Activated T-helper 1 cell treated with anti-CD3 and anti-CD28 coated beads, Interleukin-12 subunit alpha, Interleukin-12 subunit beta, Interleukin-2, Interleukin-4 antibody, amounts not matched to agents 30 ng/mL and 10 ng/mL and 1 ng/mL, durations not matched to agents 14 hours and 24 hours and 36 hours (primary cell): Measurements from ENCODE around the gene KCNH5. TPM values are rescaled to one million over a fixed set of nuclear protein-coding genes. Genes with fewer than 3 reads are reported as not detected.
"Not testable (repeated sequence)": the region's sequence is repeated elsewhere in the genome, so short reads cannot be mapped to it uniquely, and the experiment has no call there.

Experiments used
- DNase-seq: peaks from one replicate; pipeline ENCODE4 v3.0.0; 2021; ENCODE audit warnings: low spot score
- H3K27ac Mint-ChIP-seq: one replicate; pipeline ENCODE4 v1.8.0; 2021; ENCODE audit warnings: mild to moderate bottlenecking, mixed read lengths
- H3K27me3 Mint-ChIP-seq: one replicate; pipeline ENCODE4 v1.8.0; 2022; ENCODE audit warnings: mild to moderate bottlenecking, moderate library complexity, mixed read lengths; ENCODE audit not compliant: insufficient read depth
- H3K36me3 Mint-ChIP-seq: one replicate; pipeline ENCODE4 v1.8.0; 2021; ENCODE audit warnings: low read depth, mixed read lengths
- H3K4me1 Mint-ChIP-seq: one replicate; pipeline ENCODE4 v1.8.0; 2021; ENCODE audit warnings: low read depth, mixed read lengths
- H3K4me3 Mint-ChIP-seq: one replicate; pipeline ENCODE4 v1.8.0; 2021; ENCODE audit warnings: mild to moderate bottlenecking, moderate library complexity, mixed read lengths
- H3K9me3 Mint-ChIP-seq: one replicate; pipeline ENCODE4 v1.8.0; 2021; ENCODE audit warnings: mixed read lengths
- intact Hi-C: fragments of 100-400 bp; cut with micrococcal nuclease; formaldehyde crosslinking; loops from one replicate; pipeline ENCODE4 v1.15.1; 2024
- total RNA-seq: library from RNA; stranded (reverse); gene quantifications from 2 replicates; pipeline ENCODE4 v1.2.3, GENCODE V29; 2022

Gene KCNH5
- total RNA-seq, 1 donor from 2014 or later: not detected

DNA sequence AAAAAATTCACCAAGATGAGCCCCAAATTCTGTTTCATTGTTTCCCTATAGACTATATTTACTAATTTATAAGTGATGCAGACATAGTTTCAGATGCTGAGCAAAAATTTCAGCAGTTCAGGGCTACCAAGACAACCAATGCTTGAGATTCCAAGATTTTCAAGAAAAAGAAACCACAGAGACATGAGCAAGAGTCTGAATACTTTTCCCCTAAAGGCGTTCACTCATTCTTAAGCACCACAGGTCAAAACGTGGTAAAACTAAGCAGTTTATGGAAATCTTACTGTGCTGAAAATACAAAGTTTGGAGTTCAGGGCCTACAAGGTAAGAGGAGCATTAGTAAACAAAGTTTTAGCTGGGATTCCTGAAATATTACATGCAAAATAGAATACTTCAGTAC is 221.2 kb downstream of the KCNH5 start:
- Mint-ChIP-seq H3K4me3 (no peak overlapping the region), H3K36me3 (no peaks in the 10 kb centered on the region), H3K27me3 (no peaks in the 10 kb centered on the region), H3K27ac (no peak overlapping the region), H3K4me1 (no peaks in the 10 kb centered on the region), H3K9me3 (peaks cover 3% of the 10 kb centered on the region)
- intact Hi-C loops: no loop called here
- DNase-seq: no peak

DNA sequence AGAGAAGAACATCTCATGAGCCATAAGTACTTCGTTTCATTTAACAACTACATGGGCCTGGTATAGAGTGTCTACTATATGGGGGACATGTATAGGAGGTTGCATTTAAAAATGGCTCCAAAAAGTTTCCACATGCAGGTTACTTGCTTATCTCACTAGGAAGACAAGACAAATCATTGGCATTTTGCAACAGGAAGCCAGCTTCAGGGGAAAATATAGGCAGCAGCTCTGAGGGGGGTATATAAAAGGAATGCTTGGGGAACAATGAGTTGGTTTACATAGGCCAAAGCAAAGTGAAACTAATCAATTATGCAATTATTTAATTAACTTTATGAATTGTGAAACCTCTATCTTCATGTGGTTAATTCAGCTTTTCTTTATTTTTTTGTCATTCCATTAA is 225.3 kb downstream of the KCNH5 start:
- Mint-ChIP-seq H3K4me1 (no peaks in the 10 kb centered on the region), H3K36me3 (no peaks in the 10 kb centered on the region), H3K27ac (no peak overlapping the region), H3K27me3 (no peaks in the 10 kb centered on the region), H3K9me3 (peaks cover 9% of the 10 kb centered on the region), H3K4me3 (no peak overlapping the region)
- DNase-seq: no peak
- intact Hi-C loops: no loop called here

DNA sequence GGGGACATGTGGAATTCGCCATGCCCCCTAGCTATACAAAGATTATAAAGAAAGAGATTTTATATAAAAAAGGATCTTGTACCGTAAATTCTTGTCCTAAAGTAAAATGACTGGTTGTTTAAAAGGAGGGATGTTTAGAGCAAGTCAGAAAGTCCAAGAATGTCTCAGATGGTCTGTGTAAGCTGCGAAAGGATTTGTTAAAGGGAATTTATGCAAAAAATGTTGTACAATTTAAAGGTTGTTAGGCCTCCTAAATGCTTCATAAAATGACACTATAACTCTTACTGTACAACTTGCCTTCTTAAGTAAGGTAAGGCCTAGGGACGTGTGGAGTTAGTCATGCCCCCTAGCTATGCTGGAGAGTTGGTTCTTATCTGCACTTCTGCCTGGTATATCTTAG is 237.6 kb downstream of the KCNH5 start:
- intact Hi-C loops: no loop called here
- Mint-ChIP-seq H3K27ac (no peak overlapping the region), H3K9me3 (no peaks in the 10 kb centered on the region), H3K36me3 (no peaks in the 10 kb centered on the region), H3K4me3 (no peak overlapping the region), H3K4me1 (no peaks in the 10 kb centered on the region), H3K27me3 (no peaks in the 10 kb centered on the region)
- no peak for DNase-seq

DNA sequence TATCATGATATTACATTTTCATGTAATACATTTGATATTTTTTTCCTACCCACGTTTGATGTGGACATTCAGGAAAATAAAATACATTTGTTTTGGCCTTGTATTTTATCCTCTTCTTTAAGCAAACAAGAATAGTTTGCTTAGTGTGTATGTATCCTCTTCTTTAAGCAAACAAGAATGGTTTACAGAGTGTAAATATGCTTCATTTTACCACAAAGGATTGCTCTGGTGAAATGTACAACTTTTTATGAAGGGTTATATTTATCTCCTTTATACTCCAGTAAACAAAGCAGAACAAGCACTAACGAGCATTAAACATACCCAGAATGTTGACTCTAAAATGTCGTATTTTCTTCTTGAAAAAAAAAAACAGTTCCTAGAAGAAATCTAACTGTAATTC is 244.7 kb downstream of the KCNH5 start:
- peaks cover 4% of the 10 kb centered on the region for H3K9me3 Mint-ChIP-seq
- no peak overlapping the region for H3K27ac Mint-ChIP-seq
- intact Hi-C loops: no loop called here
- H3K36me3 Mint-ChIP-seq: no peaks in the 10 kb centered on the region
- DNase-seq: no peak
- no peaks in the 10 kb centered on the region for H3K27me3 Mint-ChIP-seq
- H3K4me1 Mint-ChIP-seq: no peaks in the 10 kb centered on the region
- no peak overlapping the region for H3K4me3 Mint-ChIP-seq

DNA sequence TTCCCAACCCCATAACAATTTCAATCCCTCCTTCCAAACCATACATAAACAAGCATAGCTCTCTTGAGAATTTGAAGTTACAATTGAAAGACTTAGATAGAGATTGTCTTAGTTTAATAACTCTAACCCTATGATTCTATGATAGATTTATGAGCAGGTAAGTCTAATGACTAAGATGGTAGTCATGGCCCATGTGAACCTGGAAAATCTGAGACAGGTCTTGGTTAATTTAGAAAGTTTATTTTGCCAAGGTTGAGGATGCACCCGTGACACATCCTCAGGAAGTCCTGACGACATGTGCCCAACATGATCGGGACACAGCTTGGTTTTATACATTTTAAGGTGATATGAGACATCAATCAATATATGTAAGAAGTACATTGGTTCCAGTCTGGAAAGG is 248.8 kb downstream of the KCNH5 start:
- no peaks in the 10 kb centered on the region for H3K4me1 Mint-ChIP-seq
- no peaks in the 10 kb centered on the region for H3K27me3 Mint-ChIP-seq
- peaks cover 4% of the 10 kb centered on the region for H3K9me3 Mint-ChIP-seq
- no peak for DNase-seq
- intact Hi-C loops: no loop called here
- no peaks in the 10 kb centered on the region for H3K36me3 Mint-ChIP-seq
- H3K4me3 Mint-ChIP-seq: no peak overlapping the region
- no peak overlapping the region for H3K27ac Mint-ChIP-seq

DNA sequence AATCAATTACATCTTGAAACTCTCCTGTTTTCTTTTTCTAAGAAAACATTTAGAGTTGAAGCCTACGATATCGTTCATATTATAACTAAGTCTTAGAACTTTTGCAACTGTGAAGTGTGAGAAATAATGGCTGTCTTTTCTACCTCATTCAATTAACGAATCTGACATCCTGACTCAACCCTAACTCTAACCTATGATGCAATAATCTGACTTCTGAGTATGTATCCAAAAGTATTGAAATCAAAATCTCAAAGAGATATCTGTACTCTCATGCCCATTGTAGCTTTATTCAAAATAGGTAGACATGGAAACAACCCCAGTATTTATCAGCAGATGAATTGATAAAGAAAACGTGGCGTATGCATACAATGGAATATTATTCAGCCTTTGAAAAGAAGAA is 252.7 kb downstream of the KCNH5 start:
- Mint-ChIP-seq H3K4me3 (no peak overlapping the region), H3K4me1 (no peaks in the 10 kb centered on the region), H3K9me3 (peaks cover 5% of the 10 kb centered on the region), H3K27ac (no peak overlapping the region), H3K27me3 (no peaks in the 10 kb centered on the region), H3K36me3 (no peaks in the 10 kb centered on the region)
- intact Hi-C loops: no loop called here
- DNase-seq: no peak

DNA sequence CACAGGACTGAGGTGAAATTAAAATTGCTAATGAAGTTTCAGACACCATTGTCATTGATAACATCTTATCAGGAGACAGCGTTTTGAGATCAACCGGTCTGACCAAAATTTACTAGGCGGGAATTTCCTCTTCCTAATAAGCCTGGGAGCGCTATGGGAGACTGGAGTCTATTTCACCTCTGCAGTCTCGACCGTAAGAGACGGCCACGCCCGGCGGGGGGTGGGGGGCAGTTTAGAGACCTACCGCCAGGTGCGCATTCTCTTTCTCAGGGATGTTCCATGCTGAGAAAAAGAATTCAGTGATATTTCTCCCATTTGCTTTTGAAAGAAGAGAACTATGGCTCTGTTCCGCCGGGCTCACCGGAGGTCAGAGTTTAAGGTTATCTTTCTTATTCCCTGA is 263.9 kb downstream of the KCNH5 start:
- intact Hi-C loops, H3K27ac Mint-ChIP-seq, H3K36me3 Mint-ChIP-seq, H3K4me3 Mint-ChIP-seq, H3K4me1 Mint-ChIP-seq, DNase-seq, H3K27me3 Mint-ChIP-seq: not testable (repeated sequence)
- peaks cover 14% of the 10 kb centered on the region for H3K9me3 Mint-ChIP-seq

DNA sequence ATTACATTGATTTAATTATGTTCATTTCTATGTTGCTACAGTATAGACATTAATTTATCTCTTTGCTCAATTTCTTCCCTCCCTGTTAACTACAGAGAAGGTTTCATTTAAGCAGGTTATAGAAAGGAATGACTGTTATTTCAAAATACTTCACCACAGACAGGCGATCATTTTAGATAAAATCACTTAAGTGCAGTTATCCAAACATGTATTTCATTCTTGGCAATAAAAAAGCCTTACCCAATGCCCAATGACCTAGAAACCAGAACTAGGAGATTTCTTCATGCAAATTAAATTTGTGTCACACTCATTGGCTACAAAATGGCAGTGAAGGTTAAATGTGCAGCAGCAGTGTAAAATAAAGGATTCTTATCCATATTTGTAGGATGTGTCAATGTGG is 266.4 kb downstream of the KCNH5 start:
- H3K27ac Mint-ChIP-seq: no peak overlapping the region
- no peaks in the 10 kb centered on the region for H3K27me3 Mint-ChIP-seq

DNA sequence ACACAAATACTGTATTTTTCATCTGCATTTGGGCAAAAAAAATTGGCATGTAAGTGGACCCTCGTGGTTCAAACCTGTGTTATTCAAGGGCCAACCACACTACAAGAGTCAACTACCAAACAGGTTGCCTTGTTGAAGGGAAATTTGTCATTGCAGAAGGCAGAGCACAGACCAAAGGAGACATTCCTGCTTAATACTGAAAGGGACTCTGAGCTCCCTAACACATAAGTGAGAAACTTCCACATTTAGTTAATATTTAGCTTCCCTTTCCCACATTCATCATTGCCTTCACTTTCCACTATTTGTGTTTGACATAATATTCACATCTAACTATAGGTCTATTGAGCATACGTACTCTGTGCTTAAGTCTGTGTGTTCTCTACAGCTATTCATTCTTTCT is 266.9 kb downstream of the KCNH5 start:
- no peak for DNase-seq
- Mint-ChIP-seq H3K4me1 (no peaks in the 10 kb centered on the region), H3K9me3 (peaks cover 14% of the 10 kb centered on the region), H3K36me3 (no peaks in the 10 kb centered on the region), H3K27ac (no peak overlapping the region), H3K27me3 (no peaks in the 10 kb centered on the region), H3K4me3 (no peak overlapping the region)
- intact Hi-C loops: no loop called here

More for the DNA sequence above, 266.4 kb downstream of the KCNH5 start:
- DNase-seq: no peak
- Mint-ChIP-seq H3K36me3 (no peaks in the 10 kb centered on the region), H3K4me1 (no peaks in the 10 kb centered on the region), H3K9me3 (peaks cover 14% of the 10 kb centered on the region), H3K4me3 (no peak overlapping the region)
- intact Hi-C loops: no loop called here

DNA sequence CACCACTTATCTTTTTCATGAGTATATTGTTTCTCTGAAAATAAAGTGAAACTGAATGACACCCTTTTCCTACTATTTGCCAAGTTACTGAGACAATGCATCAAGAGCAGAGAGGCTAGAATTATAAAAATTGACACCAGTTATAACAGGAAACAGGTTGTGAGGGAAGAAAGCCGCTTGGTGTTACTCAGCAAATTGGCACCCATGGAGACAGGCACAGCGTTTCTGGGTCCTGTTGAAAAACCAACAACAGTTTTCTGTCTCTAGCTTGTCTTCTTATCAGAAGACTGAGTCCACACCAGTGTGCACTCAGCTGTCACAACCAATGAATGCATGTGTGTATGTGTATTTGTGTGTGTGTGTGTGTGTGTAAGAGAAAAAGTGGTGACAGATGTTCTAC is 267.7 kb downstream of the KCNH5 start:
- H3K27me3 Mint-ChIP-seq: no peaks in the 10 kb centered on the region
- no peak for DNase-seq
- intact Hi-C loops: no loop called here
- no peak overlapping the region for H3K27ac Mint-ChIP-seq
- no peaks in the 10 kb centered on the region for H3K4me1 Mint-ChIP-seq
- no peak overlapping the region for H3K4me3 Mint-ChIP-seq
- peaks cover 11% of the 10 kb centered on the region for H3K9me3 Mint-ChIP-seq
- no peaks in the 10 kb centered on the region for H3K36me3 Mint-ChIP-seq

DNA sequence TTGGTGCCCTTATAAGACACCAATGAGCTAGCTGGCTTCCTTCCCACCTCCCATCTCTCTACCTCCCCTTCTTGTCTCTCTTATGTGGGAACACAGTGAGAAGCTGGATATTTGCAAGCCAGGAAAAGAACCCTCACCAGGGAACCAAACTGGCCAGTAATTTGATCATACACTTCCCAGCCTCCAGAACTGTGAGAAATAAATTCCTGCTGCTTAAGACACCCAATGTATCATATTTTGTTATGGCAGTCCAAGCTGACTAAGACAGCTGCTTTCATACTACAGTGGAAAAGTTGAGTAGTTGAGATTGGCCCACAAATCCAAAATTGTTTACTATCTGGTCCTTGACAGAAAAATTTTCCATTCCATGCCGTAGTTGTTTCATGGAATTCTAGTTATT is 269.0 kb downstream of the KCNH5 start:
- intact Hi-C loops: no loop called here
- Mint-ChIP-seq H3K27me3 (no peaks in the 10 kb centered on the region), H3K4me1 (no peaks in the 10 kb centered on the region), H3K36me3 (no peaks in the 10 kb centered on the region), H3K4me3 (no peak overlapping the region), H3K27ac (no peak overlapping the region), H3K9me3 (peaks cover 3% of the 10 kb centered on the region)
- DNase-seq: no peak

DNA sequence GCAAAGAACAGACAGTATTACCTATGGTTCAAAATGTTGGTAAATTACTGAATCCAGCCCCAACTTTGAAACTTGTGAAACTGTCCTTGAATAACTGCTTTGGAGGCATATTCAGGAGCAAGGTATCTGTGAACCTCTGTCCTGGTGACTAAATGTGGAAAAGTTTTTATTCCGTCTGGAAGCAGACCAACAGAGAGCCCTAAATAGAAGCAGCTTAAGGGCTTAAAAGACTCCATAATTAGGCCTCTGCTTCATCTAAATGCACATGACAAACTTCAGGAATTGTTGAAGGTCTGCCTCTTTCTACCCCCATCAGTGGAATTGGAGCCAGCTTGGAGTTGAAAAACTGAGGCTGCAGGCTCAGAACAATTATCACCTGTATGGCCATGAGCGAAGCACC is 276.5 kb downstream of the KCNH5 start:
- no peak for DNase-seq
- no peaks in the 10 kb centered on the region for H3K9me3 Mint-ChIP-seq
- H3K4me3 Mint-ChIP-seq: no peak overlapping the region
- no peaks in the 10 kb centered on the region for H3K27me3 Mint-ChIP-seq
- no peak overlapping the region for H3K27ac Mint-ChIP-seq
- H3K36me3 Mint-ChIP-seq: no peaks in the 10 kb centered on the region
- intact Hi-C loops: no loop called here
- H3K4me1 Mint-ChIP-seq: no peaks in the 10 kb centered on the region

DNA sequence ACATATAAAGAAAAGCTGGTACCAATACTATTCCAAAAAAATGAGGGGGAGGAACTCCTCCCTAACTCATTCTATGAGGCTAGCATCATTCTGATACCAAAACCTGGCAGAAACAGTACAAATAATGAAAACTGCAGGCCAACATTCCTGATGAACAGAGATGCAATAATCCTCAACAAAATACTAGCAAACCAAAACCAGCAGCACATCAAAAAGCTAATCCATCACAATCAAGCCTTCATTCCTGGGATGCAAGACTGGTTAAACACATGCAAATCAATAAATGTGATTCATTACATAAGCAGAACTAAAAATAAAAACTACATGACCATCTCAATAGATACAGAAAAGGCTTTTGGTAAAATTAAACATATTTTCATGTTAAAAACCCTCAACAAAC is 281.3 kb downstream of the KCNH5 start:
- DNase-seq: no peak
- no peaks in the 10 kb centered on the region for H3K36me3 Mint-ChIP-seq
- no peaks in the 10 kb centered on the region for H3K27me3 Mint-ChIP-seq
- intact Hi-C loops: no loop called here
- H3K9me3 Mint-ChIP-seq: peaks cover 13% of the 10 kb centered on the region
- H3K27ac Mint-ChIP-seq: no peak overlapping the region
- H3K4me3 Mint-ChIP-seq: no peak overlapping the region
- no peaks in the 10 kb centered on the region for H3K4me1 Mint-ChIP-seq

DNA sequence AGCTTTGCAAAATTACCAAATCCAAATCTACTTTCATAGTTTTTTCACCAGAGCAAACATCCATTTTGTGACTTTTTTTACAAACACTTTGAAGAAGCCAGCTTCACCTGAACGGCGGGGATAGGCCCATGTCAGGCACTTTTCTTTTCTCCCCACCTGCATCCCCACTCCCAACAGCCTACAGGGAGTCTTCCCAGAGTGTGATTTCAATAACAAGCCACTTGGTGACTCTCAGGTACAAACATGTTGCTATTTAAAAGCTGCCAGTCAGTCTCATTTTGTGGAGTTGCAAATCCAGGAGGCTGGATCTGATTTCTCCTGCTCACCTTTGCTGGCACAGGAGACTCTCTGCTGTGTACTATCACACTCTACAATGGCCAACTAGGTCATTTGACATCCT is 285.5 kb downstream of the KCNH5 start:
- Mint-ChIP-seq H3K36me3 (no peaks in the 10 kb centered on the region), H3K4me1 (no peaks in the 10 kb centered on the region), H3K27me3 (no peaks in the 10 kb centered on the region), H3K4me3 (no peak overlapping the region), H3K9me3 (peaks cover 16% of the 10 kb centered on the region), H3K27ac (no peak overlapping the region)
- intact Hi-C loops: no loop called here
- no peak for DNase-seq
